Measurements from ENCODE around the gene SGMS2.
"Not testable (repeated sequence)": the region's sequence is repeated elsewhere in the genome, so short reads cannot be mapped to it uniquely, and the experiment has no call there.

SGMS2 gene

GRCh38 chr4:107866726-107867125 is 42.0 kb downstream of the SGMS2 start:
- no peak for DNase-seq (ENCODE audit: low spot score)

DNA sequence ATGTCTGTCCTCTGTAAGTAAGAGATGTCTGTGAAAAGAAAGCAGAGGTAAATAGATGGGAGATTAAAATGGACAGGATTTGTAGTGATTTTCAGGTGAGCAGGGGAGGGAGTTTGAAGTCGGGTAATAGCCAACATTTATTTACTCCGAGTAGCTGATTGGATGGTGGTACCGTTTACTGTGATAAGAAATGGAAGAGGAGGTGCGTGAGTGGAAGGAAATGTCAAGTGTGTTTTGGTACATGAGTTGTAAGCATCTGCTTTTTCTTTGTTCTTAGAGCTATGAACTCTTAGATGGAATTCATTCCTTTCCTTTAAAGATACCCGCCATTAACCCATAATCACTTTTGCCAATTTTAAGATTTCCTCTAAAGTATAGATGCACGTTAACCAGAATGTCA is 45.5 kb downstream of the SGMS2 start:
- no peak for DNase-seq (ENCODE audit: low spot score)

GRCh38 chr4:107870916-107871786 is 46.4 kb downstream of the SGMS2 start:
- no peak for DNase-seq (ENCODE audit: low spot score)

DNA sequence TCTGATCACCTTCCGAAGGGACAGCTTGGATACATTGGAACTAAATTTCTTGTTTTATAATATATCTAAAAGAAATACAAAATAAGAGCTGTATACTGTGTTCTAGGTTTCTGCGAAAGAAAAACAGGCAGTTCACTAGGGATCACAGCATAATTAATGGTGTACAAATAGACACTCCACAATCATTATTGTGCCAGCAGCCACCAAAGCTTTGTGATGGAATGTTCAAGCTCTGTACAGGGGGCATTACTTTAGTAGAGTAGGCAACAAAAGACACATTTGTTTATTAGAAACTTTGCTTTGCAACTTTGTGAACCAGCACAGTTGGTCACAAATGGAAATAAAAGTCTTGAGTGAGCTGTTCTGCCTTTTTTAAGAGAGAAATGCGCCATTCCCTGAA is 49.3 kb downstream of the SGMS2 start:
- DNase-seq (ENCODE audit: low spot score) = no peak

- DNase-seq (ENCODE audit: low spot score) = no peak
Measured at GRCh38 chr4:107876099-107876498, 51.4 kb downstream of the SGMS2 start.

- DNase-seq (ENCODE audit: low spot score) = no peak
Measured at GRCh38 chr4:107877361-107877760, 52.6 kb downstream of the SGMS2 start.

DNA sequence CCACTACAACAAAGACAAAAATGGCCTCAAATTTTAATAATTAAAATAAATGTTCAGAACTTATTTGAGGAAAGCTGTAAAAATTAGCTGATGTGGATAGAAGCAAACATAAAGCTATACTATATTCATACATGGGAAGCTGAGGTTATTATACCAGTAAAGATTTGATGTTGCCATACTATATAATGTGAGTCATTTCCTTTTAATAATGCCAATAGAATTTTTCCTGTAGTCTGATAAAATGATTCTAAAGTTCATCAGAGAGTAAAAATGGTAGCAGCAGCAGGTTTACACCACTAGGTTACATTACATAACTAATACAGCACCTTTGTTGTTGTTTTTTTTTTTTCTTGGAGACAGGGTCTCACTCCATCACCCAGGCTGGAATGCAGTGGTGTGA is 61.1 kb downstream of the SGMS2 start:
- no peak for DNase-seq (ENCODE audit: low spot score)

- DNase-seq (ENCODE audit: low spot score) = no peak
Measured at GRCh38 chr4:107888237-107888636, 63.5 kb downstream of the SGMS2 start.

DNA sequence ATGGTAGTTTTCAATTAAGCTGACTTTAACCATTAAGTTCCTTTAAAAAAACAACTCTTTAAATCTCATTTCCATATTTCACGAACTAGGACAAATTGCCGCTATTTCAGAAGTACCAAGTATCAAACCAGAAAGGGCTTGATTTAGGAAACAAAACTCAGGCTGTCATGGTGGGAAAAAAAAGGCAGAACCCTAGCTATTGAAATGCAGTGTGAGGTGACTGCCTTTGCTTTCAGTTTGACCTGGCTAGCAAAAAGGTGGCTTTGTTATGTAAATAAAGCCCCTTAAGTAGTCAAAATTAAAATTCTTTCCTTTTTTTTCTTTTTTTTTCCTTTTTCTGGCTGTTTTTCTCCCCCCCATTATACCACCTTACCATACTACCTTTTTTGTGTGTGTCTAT is 66.0 kb downstream of the SGMS2 start:
- no peak for DNase-seq (ENCODE audit: low spot score)

GRCh38 chr4:107891299-107891698 is 66.6 kb downstream of the SGMS2 start:
- no peak for DNase-seq (ENCODE audit: low spot score)

DNA sequence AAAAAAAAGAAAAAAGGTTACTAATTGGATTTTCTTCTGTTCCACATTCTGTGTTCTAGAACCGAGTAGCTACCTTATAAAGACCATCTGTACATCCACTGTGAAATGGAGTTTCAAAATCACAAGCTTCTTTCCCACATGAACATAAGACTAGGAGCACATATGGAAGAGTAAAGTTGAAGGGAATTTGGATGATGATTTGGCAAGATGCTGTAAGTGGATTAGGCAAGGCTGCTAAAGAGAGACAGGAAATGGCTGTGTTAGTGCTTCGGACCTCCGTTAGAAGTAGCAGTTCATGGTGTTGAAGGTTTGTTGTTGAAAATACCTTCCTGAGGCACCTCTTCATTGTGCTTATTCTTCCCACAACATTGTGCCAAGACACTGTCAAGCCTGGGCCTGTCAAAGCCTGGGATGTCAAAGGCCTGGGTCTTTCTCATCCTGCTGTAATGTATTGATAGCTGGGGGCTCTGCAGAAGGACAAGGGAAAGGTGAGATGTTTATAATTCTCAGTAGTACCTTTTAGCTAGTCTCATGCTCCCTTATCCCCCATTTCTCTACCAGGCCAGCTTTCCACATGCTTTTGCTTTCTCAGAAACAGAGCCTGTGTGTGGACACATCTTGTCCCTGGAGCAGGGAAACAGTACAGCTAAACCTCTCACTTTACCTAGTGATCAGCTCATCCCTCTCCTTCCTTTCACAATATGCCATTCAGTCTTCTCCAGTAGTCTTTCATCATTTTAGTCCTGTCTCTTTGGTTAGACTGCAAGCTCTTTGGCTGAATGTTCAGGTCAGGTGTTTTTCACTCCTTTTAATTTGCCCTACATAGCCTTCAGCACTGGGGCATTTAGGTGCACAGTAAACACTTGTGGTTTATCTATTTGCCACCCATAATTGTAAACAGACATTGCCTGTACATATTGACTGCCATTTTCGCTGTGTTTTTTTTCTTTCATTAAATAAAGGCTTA is 68.7 kb downstream of the SGMS2 start:
- DNase-seq (ENCODE audit: low spot score) = no peak

DNA sequence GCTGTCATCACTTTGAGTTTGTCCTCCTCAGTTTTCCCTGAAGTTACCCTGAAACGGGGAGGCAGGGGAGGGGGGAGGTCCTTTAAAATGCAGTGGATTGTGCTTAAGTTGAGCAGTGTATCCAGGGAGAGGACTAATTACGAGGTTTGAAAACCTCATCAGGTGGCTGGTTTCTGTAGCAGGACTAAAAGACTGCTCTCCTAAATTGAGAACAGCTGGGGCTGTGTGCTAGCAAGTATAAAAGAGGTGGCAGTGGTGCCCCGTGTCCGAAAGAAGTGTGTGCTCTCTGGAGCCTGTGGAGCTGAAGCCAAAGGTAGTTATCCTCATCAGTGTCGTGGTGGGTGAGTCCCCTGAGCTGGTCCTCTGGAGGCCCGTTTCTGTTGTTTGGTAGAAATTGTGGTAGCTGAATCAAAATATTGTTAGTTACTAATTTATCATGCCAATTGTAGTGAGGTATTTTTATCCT is 69.4 kb downstream of the SGMS2 start:
- DNase-seq (ENCODE audit: low spot score) = no peak

DNA sequence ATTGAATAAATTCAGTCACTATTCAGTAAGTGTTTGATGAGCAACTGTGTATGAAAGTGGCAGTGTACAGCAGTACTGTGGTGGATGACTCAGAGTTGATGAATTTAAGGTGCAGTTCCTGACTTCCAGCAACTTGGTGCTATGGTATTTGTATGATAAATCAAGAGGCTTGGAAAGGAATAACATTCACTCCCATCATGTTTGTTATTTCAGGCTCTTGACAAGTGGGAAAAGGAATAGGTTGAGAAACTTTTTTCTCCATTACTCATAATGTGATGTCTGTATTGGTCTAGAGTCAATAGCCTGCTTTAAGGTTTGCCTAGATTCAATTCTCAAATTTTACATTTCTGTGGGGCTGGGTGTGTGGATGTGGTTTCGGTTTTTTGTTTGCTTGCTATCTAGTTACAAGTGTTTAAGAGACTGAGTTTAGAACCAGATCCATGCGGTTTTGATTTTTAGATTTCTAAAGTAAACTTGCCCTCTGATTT is 71.5 kb downstream of the SGMS2 start:
- DNase-seq (ENCODE audit: low spot score) = no peak

DNA sequence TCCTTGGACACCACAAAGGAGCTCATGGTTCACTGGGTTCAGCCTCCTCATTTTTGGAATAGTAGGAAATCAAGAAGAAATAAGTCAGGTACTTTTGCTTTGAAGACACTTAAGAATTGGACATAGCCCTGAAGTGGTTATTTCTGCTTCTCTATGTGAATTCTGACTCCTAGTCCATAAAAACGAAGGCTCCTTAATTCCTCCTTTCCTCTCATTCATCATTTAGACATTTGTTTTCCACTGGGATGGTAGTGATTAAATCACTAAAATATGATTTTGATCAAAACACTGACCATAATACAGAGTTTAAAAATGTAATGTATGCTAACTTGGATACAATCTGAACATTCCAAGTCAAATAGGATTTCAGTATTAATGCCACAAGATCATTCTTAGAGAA is 71.9 kb downstream of the SGMS2 start:
- DNase-seq (ENCODE audit: low spot score) = no peak

GRCh38 chr4:107897823-107898222 is 73.1 kb downstream of the SGMS2 start:
- DNase-seq (ENCODE audit: low spot score) = no peak

GRCh38 chr4:107900067-107900466 is 75.3 kb downstream of the SGMS2 start:
- no peak for DNase-seq (ENCODE audit: low spot score)

DNA sequence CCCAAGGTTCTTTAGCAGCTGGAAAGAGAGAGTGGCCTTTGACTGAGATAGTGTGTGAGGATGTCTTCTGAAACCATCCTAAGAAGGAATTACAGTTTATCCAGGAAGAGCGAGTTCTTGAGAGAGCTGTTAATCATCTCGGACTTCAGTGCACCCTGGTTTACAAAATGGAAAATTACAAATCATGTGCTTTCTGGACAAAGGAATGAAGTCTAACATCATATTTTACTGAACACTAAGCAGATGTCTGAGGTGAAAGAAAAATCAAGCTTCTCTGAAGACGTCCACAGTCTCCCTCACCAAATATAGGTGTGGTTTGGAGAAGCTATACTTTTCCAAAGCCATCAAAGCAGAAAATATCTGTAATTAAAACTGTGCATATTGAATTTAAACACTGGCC is 75.8 kb downstream of the SGMS2 start:
- DNase-seq (ENCODE audit: low spot score) = no peak

DNA sequence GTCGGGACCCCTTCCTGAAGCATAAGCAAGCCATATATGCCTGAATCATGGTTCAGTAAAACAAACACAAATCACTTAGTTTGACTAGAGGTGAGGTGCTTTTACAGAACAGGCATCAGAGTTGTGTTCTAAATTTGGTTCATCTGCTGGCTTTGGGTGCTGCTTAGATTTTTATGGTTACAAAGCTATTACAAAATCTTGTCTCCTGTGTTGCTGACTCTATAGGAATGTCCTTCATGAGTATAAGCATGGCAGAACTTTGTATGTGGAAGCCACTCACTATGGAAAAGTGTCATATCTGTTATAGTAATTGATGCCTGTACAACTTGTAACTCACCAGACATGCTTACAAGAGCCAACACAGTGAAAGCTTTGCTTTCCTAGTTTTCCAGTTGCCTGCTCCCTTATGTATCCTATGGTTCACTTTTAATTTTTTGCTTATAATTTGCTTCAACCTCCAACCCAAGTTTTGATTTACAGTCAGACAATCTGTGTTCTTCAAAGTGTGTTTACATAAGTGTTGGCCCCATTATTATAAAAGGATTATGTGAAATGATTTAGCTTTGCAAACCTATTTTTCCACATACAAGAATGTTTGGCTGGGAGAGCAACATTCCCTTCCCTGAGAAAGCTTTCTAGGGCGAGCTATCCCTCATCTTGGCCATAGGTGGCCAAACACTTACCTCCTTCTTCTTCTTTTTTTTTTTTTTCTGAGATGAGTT is 76.6 kb downstream of the SGMS2 start:
- DNase-seq (ENCODE audit: low spot score) = no peak

GRCh38 chr4:107902715-107903114 is 78.0 kb downstream of the SGMS2 start:
- no peak for DNase-seq (ENCODE audit: low spot score)

- DNase-seq (ENCODE audit: low spot score) = not testable (repeated sequence)
Measured at GRCh38 chr4:107905082-107905481, 80.3 kb downstream of the SGMS2 start.

- DNase-seq (ENCODE audit: low spot score) = no peak
Measured at GRCh38 chr4:107906458-107907100, 81.8 kb downstream of the SGMS2 start.

GRCh38 chr4:107908377-107908776 is 83.6 kb downstream of the SGMS2 start:
- DNase-seq (ENCODE audit: low spot score) = no peak
